OCI-M2 (cell line): ENCODE data around the gene TM7SF2.

Source experiments
- DNase-seq: peaks from one replicate; lab custom pipeline; 2025; ENCODE audit not compliant: unreplicated experiment; lab: John Stamatoyannopoulos, UW

TM7SF2 gene

GRCh38 chr11:65089621-65090020, 22.1 kb upstream of the TM7SF2 start:
- DNase-seq: no peak

DNA sequence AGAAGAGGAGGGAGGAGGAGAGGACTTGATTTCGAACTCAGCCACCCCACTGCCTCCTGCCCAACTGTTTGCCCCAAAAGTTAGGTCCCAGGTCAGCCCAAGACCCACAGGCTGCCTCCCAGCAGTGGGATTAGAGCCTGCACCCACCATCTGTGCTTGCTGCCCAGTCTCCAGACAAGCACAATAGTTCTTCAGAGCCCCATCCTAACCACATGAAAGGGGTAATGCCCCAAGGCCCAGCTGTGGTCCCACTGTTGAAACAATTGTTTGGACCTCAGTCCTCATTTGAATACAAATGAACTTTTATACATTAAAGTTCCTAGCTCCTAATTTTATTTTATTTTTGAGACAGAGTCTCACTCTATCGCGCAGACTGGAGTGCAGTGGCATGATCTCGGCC, 21.0 kb upstream of the TM7SF2 start:
- no peak for DNase-seq

GRCh38 chr11:65095427-65095826, 16.2 kb upstream of the TM7SF2 start:
- no peak for DNase-seq

DNA sequence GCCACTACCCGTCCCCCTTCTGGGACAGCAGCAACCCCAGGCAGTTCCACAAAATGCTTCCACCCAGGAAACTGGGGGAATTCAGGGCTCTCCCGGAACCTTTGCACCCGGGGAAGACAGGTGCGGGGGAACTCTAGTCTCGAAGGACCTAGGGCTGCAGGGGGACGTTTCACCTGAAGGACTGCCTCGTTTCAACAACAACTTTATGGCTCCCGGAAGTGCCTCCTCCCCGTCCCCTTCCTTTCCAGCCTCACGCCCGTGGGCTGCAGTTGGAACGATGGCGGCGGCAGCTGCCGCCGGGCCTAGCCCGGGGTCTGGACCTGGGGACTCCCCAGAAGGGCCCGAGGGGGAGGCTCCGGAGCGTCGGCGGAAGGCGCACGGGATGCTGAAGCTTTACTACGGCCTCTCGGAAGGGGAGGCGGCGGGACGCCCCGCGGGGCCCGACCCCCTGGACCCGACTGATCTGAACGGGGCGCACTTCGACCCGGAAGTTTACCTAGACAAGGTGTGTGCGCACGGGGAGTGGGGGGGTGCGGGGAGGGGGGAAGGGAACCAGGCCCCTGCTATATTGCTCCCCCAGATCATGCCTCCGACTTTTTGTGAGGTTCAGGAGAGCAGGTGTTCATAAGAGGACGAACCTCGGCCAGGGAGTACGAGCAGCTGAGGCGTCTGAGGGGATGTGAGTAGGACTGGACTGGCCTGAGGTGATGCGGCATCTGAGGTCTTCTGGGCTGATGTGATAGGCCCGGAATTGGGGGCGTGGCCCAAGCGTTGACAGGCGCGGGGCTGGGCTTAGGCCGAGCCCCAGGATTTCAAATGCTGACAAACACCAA, 15.5 kb upstream of the TM7SF2 start, which contains the start of gene VPS51:
Gene VPS51 (plus strand): TSS at position 241 of the 833 bp plus-strand sequence. CDS start 37 bp downstream, at position 278.
- DNase-seq: peak; percentile 50

DNA sequence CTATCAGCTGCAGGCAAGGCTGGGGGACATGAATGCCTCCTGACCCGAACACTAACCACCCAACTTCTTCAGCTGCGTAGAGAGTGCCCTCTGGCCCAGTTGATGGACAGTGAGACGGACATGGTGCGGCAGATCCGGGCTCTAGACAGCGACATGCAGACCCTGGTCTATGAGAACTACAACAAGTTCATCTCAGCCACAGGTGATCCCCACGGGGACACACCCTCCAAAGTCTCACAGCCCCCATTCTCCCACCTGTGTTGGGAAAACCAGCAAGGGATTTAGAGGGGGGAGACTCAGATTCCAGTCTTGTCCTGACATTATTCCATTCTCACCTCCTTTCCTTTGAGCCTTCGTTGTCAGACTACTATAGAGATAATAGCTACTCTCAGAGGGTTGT, 14.7 kb upstream of the TM7SF2 start:
- no peak for DNase-seq

- DNase-seq: no peak
Observed at GRCh38 chr11:65100674-65101350, 10.9 kb upstream of the TM7SF2 start.

DNA sequence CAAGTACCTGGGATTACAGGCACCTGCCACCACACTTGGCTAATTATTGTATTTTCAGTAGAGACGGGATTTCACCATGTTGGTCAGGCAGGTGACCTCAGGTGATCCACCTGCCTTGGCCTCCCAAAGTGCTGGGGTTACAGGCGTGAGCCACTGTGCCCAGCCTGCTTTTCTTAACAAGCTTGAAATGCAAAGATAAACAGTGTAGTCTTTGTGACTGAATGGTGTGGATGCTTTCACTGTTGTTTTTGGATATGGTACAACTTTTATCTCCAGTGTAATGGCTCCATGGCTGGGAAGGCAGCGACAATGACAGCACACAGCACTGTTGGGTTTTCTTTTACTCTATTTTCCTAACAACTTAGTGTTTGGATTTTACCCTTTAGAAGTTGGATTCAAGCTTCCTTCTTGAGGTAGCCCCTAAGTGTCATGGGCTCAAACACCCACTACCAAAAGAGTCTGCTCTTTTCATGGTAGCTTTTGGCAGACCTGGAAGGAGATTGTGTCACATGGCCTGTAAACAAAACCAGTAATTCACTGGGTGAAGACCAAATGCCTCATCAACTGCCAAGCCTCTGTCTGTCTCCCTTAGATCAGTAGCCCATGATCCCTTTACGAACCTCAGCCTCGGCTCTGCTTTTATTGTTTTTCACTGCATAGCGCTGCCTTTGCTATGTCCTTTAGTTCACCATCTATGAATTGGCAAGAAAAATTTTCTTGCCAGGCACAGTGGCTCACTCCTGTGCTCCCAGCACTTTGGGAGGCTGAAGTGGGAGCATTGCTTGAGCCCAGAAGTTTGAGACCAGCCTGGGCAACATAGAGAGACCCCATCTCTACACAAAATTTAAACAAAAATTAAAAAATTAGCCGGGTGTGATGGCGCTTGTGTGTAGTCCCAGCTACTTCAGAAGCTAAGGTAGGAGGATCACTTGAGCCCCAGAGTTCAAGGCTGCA, 9.3 kb upstream of the TM7SF2 start:
- no peak for DNase-seq

GRCh38 chr11:65103476-65103875, 8.2 kb upstream of the TM7SF2 start:
- no peak for DNase-seq

- no peak for DNase-seq
Observed at GRCh38 chr11:65104628-65105027, 7.0 kb upstream of the TM7SF2 start.

GRCh38 chr11:65107078-65107477, 4.6 kb upstream of the TM7SF2 start:
- no peak for DNase-seq

- DNase-seq: no peak
Observed at GRCh38 chr11:65107751-65108468, 3.8 kb upstream of the TM7SF2 start.

DNA sequence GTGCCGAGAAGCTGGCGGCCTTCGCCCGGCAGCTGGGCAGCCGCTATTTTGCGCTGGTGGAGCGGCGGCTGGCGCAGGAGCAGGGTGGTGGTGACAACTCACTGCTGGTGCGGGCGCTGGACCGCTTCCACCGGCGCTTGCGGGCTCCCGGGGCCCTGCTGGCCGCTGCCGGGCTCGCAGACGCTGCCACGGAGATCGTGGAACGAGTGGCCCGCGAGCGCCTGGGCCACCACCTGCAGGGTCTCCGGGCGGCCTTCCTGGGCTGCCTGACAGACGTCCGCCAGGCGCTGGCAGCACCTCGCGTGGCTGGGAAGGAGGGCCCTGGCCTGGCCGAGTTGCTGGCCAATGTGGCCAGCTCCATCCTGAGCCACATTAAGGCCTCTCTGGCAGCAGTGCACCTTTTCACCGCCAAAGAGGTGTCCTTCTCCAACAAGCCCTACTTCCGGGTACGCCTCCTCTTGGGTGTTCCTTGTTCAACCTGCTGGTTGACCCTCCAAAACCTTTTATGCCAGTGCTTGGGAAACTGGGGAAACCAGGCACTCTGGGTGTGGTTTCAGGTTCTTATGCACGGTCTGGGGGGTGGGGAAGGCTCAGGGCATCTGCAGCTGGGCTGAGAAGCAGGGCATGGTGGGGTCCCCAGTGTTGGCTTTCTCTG, 3.1 kb upstream of the TM7SF2 start:
- DNase-seq: no peak

DNA sequence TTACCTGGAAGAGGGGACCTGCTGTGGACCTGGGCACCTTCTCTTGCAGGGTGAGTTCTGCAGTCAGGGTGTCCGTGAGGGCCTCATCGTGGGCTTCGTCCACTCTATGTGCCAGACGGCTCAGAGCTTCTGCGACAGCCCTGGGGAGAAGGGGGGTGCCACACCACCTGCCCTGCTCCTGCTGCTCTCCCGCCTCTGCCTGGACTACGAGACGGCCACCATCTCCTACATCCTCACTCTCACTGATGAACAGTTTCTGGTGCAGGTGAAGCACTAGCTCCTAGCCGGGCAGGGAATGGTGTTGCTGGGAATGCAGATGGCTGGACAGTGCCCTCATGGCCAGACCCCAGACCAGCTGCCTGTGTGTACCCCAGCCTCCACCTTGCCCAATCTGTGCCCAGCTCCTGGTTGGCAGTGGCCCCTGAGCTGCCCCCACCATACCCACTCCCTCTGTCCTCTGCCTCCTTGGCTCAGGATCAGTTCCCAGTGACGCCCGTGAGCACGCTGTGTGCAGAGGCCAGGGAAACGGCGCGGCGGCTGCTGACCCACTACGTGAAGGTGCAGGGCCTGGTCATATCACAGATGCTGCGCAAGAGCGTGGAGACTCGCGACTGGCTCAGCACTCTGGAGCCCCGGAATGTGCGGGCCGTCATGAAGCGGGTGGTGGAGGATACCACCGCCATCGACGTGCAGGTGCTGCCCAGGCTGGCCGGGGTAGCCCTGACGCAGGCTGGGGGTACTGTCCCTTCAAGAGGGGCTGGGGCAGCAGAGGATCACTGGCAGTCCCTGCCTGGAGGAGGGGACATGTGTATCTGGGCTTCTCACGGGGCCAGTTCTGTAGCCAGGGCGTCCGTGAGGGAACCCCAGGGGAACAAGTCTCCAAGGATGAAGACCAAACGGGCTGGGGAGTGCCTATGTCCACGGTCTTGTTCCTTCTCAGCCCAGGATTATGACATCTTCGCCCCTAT, 2.2 kb upstream of the TM7SF2 start:
- DNase-seq: no peak

- DNase-seq: peak; percentile 52
Observed at GRCh38 chr11:65110354-65110861, 1.3 kb upstream of the TM7SF2 start.

- no peak for DNase-seq
Observed at GRCh38 chr11:65111159-65111743, 421 bp upstream of the TM7SF2 start.

GRCh38 chr11:65112546-65113360, 1.1 kb downstream of the TM7SF2 start:
- no peak for DNase-seq

DNA sequence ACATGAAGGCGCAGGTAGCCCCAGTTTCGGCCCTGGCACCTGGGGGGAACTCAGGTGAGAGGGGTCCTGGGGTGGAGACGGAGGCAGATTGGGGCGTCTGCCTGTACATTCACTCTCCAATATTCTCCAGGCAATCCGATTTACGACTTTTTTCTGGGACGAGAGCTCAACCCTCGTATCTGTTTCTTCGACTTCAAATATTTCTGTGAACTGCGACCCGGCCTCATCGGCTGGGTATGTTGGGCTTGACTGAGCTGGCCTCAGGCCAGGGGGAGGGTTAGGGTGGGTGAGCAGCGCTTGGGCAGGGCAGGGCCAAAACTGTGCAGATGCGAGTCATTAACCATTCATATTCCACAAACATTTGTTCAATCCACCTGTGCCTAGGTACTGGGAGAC, 1.7 kb downstream of the TM7SF2 start:
- no peak for DNase-seq

- no peak for DNase-seq
Observed at GRCh38 chr11:65113839-65114238, 2.2 kb downstream of the TM7SF2 start.
